Activated T-cell treated with anti-CD3 and anti-CD28 coated beads, Interleukin-2, amount 50 U/mL, for 72 hours (primary cell): Measurements from ENCODE around the gene FCHSD2. TPM values are rescaled to one million over a fixed set of nuclear protein-coding genes. Genes with fewer than 3 reads are reported as not detected.

Experiments used
- ATAC-seq, 2 donors: fragments of 150-1000 bp; cut with Tn5 transposase; replicated peaks in 1 of 2; 2 replicates each; pipeline ENCODE4 v1.10.0; 2021; ENCODE audit warnings: moderate library complexity in 2 of 2, mild to moderate bottlenecking in 1 of 2
- DNase-seq, 2 donors: peaks; one replicate each; pipeline ENCODE4 v3.0.0; 2021 to 2022; ENCODE audit warnings: mixed read lengths in 1 of 2
- H3K27ac Mint-ChIP-seq: one replicate; pipeline ENCODE4 v1.8.0; 2022; ENCODE audit warnings: mild to moderate bottlenecking, moderate library complexity, mixed read lengths
- H3K27me3 Mint-ChIP-seq: one replicate; pipeline ENCODE4 v1.8.0; 2022; ENCODE audit warnings: low read depth, mixed read lengths
- H3K36me3 Mint-ChIP-seq, 2 donors: one replicate each; pipeline ENCODE4 v1.8.0; 2022; ENCODE audit warnings: mixed read lengths in 2 of 2, mild to moderate bottlenecking in 1 of 2; ENCODE audit not compliant: insufficient read depth in 2 of 2
- H3K4me1 Mint-ChIP-seq: one replicate; pipeline ENCODE4 v1.8.0; 2022; ENCODE audit warnings: low read depth, mixed read lengths
- H3K4me3 Mint-ChIP-seq, 2 donors: one replicate each; pipeline ENCODE4 v1.8.0; 2022; ENCODE audit warnings: mild to moderate bottlenecking in 2 of 2, mixed read lengths in 2 of 2, moderate library complexity in 2 of 2
- H3K9me3 Mint-ChIP-seq, 2 donors: one replicate each; pipeline ENCODE4 v1.8.0; 2022; ENCODE audit warnings: mixed read lengths in 2 of 2
- total RNA-seq, 2 donors: library from RNA; stranded (reverse); gene quantifications; one replicate each; pipeline ENCODE4 v1.2.3, GENCODE V29; 2022

The FCHSD2 gene
- total RNA-seq, 2 donors from 2014 or later, result 38.3 to 47.1 TPM

DNA sequence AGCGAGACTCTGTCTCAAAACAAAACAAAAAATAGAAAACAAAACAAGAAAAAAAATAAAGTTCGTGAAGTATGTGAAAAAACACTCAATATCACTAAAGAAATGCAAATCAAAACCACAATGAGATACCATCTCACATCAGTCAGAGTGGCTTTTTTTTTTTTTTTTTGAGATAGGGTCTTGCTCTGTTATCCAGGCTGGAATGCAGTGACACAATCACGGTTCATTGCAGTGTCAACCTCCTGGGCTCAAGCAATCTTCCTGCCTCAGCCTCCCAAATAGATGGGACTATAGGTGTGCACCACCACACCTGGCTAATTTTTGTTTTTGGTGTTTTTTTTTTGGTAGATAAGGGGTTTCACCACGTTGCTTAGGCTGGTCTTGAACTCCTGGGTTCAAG, 290.4 kb downstream of the FCHSD2 start:
- ATAC-seq (no peak), DNase-seq (no peak)
- Mint-ChIP-seq H3K4me1 (no peaks in the 10 kb centered on the region), H3K36me3 (no peaks in the 10 kb centered on the region), H3K9me3 (no peaks in the 10 kb centered on the region), H3K27me3 (no peaks in the 10 kb centered on the region), H3K4me3 (no peak overlapping the region), H3K27ac (no peak overlapping the region)

DNA sequence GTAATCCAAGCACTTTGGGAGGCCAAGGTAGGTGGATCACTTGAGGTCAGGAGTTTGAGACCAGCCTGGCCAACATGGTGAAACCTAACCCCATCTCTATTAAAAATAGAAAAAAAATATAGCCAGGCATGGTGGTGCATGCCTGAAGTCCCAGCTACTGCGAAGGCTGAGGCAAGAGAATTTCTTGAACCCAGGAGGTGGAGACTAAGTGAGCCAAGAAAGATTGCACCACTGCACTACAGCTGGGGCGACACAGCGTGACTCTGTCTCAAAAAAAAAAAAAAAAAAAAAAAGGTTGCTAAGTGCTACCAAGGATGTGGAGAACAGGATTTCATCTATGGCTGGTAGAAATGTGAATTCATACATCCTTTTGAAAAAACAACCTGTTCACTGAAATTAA, 291.3 kb downstream of the FCHSD2 start:
- Mint-ChIP-seq H3K27me3 (no peaks in the 10 kb centered on the region), H3K4me3 (no peak overlapping the region), H3K36me3 (no peaks in the 10 kb centered on the region), H3K9me3 (no peaks in the 10 kb centered on the region), H3K27ac (no peak overlapping the region), H3K4me1 (no peaks in the 10 kb centered on the region)
- DNase-seq (no peak), ATAC-seq (no peak)

DNA sequence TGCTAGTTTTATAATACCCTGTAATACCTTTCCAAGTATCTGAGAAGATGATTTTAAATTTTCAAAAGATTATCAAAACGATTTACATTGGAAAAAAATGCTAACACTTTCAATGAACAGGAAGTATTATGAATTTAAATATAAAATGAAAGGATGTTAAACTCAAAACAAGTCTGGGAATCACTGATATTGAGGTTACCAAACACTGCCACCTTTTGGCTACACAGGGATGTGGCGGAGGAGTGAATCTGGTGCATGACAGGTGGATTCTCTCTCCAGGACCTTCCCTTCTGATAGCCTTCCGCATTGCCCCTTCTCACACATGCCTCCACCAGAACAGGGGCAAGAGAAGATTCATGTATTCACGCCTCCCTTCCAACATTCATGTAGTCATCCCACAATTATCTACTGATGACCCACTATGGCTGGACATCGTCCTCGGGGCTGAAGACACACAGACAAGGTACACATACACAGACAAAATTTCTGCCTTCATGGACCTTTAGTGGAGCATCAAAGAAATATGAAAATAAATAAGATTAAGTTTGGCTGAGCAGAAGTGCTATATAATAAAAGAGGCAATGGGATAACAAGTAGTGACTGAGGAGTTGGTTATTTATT, 293.2 kb downstream of the FCHSD2 start:
- no peaks in the 10 kb centered on the region for H3K36me3 Mint-ChIP-seq
- DNase-seq, result peak in 1 of 2 donors; percentile 29
- ATAC-seq, result no peak
- no peaks in the 10 kb centered on the region for H3K9me3 Mint-ChIP-seq
- H3K4me1 Mint-ChIP-seq, result no peaks in the 10 kb centered on the region
- no peaks in the 10 kb centered on the region for H3K27me3 Mint-ChIP-seq
- no peak overlapping the region for H3K4me3 Mint-ChIP-seq
- no peak overlapping the region for H3K27ac Mint-ChIP-seq

DNA sequence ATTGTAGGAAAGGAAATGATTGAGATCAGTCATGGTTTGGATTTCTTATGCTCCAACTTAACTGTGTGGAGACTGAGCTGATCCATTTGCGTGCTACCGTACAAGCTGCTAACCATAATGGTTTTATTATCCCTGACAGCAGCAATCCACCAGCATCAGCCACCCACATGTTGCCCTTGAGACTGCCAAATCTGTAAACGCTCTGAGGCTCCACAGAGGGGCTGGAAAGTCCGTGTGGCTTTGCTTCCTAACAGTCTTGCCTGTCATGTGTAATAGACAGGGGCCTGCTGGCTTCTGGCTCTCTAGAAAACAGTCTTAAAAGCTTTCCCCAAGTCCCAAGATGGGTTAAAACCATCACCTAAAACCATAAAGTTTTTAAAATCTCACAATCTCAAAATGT, 297.8 kb downstream of the FCHSD2 start:
- H3K9me3 Mint-ChIP-seq, result no peaks in the 10 kb centered on the region
- H3K36me3 Mint-ChIP-seq, result peaks cover 0 to under 1% of the 10 kb centered on the region in 2 donors
- no peak overlapping the region for H3K4me3 Mint-ChIP-seq
- H3K4me1 Mint-ChIP-seq, result no peaks in the 10 kb centered on the region
- no peaks in the 10 kb centered on the region for H3K27me3 Mint-ChIP-seq
- ATAC-seq (no peak), DNase-seq (no peak)
- H3K27ac Mint-ChIP-seq, result no peak overlapping the region

DNA sequence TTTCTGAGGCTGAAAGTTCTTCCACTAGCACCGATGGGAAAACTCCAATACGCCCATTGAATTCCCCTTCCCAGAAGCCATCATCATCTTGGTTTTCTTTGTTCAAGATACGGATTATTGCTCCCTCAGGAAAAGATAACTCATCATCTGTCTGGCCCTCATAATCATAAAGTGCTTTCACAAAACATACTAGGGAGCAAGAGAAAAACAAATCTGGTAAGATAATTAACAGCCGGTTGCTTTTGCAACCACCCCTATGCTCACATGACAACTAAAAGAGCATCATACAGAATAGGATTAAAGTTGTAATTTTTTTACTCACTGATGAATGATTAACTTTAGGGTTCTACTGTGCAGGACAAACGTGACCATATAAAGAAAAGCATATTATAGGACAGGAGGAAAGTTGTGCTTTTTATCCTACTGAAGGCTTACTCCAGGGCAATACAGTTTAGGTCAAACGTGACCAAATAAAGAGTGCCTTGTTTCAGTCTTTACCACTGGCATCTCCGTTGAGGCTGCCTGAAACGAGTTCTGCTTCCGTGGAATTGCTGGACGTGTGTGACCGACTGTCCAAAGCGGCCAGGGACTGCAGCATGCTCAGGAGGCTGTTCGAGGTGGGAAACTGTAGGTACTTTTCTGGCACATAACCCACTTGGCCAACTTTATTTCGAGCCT, 299.3 kb downstream of the FCHSD2 start:
- Mint-ChIP-seq H3K36me3 (peaks cover 0 to 2% of the 10 kb centered on the region in 2 donors), H3K4me3 (no peak overlapping the region), H3K27ac (no peak overlapping the region), H3K9me3 (no peaks in the 10 kb centered on the region), H3K27me3 (no peaks in the 10 kb centered on the region), H3K4me1 (no peaks in the 10 kb centered on the region)
- no peak for ATAC-seq
- no peak for DNase-seq

DNA sequence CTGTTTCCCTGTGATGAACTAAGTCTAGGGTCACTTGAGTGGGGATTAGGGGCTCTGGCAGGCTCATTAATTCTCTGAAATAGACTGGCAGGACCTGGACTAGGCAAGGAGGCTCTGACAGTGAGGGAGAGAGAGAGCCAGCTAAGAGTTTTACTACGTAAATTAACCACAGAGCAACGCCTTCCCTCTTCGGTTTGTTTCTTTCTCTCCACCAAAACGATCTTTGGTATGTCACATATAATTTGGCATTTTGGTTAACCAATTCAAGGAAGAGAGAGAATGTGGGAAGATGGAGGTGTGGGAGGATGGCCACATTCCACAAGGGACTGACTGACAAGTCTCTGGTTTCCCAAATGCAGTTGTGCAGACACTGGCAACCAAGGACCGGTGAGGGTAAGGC, 300.0 kb downstream of the FCHSD2 start:
- Mint-ChIP-seq H3K9me3 (no peaks in the 10 kb centered on the region), H3K4me3 (no peak overlapping the region), H3K4me1 (no peaks in the 10 kb centered on the region), H3K27me3 (no peaks in the 10 kb centered on the region), H3K36me3 (peaks cover 0 to 2% of the 10 kb centered on the region in 2 donors), H3K27ac (no peak overlapping the region)
- ATAC-seq (no peak), DNase-seq (no peak)

DNA sequence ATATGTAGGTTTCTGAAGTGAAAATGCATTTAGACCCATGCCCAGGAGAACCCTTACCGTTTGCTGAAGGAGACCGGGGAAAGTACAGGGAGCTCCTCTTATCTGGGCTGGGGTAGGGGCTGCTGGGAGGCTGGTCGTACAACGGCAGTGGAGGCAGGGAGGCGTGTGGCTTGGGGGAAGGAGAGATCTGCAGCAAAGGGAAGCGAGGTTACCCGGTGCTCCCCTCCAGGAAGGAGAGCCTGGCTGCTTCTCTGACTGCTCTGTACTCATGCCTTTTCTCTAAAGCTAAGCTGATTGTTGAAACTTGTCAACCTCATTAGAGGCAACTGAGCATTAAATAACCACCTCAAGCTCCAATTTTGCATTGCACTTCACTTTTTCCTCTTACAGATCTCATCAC, 300.7 kb downstream of the FCHSD2 start:
- Mint-ChIP-seq H3K36me3 (peaks cover 0 to 2% of the 10 kb centered on the region in 2 donors), H3K27ac (no peak overlapping the region), H3K27me3 (no peaks in the 10 kb centered on the region), H3K9me3 (no peaks in the 10 kb centered on the region), H3K4me3 (no peak overlapping the region), H3K4me1 (no peaks in the 10 kb centered on the region)
- DNase-seq, result no peak
- no peak for ATAC-seq

DNA sequence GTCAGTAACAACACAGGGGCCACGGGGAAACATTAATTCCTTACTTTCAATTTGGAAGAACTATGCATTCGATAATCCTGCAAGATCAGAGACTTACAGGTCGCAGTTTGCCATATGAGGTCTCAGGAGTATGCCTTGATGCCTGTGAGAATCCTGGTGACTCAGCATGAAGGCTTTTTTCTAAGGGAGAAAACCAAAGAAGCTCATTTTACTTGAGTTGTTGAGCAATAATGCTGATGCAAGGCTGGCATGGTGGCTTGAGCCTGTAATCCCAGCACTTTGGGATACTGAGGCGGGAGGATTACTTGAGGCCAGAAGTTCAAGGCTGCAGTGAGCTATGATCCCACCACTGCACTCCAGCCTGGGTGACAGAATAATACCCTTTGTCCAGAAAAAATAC, 301.3 kb downstream of the FCHSD2 start:
- H3K36me3 Mint-ChIP-seq, result peaks cover 0 to 2% of the 10 kb centered on the region in 2 donors
- H3K9me3 Mint-ChIP-seq, result no peaks in the 10 kb centered on the region
- no peaks in the 10 kb centered on the region for H3K27me3 Mint-ChIP-seq
- no peak overlapping the region for H3K27ac Mint-ChIP-seq
- no peaks in the 10 kb centered on the region for H3K4me1 Mint-ChIP-seq
- no peak overlapping the region for H3K4me3 Mint-ChIP-seq
- ATAC-seq (no peak), DNase-seq (no peak)

DNA sequence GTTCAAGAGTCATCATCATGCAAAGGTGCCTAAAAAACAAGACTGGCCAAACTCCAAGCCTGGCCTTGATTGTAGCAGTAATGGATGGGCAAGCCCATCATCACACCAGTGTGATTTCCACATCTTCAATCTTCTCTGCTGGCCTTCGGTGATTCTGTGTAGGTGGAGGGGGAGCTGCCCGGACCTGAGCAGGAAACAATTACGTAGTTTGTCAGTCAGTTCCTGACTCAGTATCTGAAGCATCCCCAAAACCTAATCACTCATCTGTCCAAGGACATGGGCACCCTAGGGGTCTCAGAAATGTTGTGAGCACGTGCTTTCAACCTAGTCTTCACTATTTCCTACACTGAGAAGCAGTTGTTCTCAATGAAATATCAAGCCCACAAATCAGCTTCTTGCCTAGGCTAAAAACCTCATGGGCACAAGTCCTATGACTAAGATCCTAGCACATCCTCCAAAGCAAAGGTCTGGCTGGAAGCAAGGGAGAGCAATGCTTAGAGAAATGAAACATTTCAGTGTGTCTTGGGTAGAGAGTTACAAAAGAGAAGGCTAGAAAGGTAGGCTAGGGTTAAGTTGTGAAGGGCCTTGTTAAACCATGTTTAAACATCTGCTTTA, 303.3 kb downstream of the FCHSD2 start:
- H3K4me3 Mint-ChIP-seq, result no peak overlapping the region
- H3K27ac Mint-ChIP-seq, result peak overlapping the region; percentile 19
- no peaks in the 10 kb centered on the region for H3K27me3 Mint-ChIP-seq
- H3K36me3 Mint-ChIP-seq, result peaks cover 0 to 2% of the 10 kb centered on the region in 2 donors
- H3K9me3 Mint-ChIP-seq, result no peaks in the 10 kb centered on the region
- peak in 1 of 2 donors; percentile 38 for ATAC-seq
- H3K4me1 Mint-ChIP-seq, result peaks cover 17% of the 10 kb centered on the region
- DNase-seq, result no peak

DNA sequence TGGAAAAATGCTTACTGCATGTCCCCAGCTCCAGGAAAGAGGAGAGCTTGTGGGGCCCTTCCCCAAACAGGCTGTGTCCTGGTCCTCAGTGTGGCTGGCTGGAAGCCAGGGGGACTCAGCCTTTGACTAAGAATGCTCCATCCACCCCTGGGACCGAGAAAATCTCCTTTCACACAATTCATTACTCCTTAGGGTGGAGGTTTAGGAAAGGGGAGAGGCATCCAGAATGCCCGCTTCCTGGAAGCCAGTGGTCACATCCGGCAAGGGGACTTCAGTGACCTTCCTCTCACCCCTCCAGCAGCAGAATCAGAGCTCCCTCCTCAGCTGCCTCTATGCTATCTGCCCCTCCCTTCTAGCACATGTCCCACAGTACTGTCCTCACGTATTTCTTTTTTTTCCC, 306.0 kb downstream of the FCHSD2 start:
- Mint-ChIP-seq H3K36me3 (peaks cover 0 to 2% of the 10 kb centered on the region in 2 donors), H3K4me3 (no peak overlapping the region), H3K4me1 (peaks cover 17% of the 10 kb centered on the region), H3K9me3 (no peaks in the 10 kb centered on the region), H3K27ac (peak overlapping the region; percentile 92), H3K27me3 (no peaks in the 10 kb centered on the region)
- ATAC-seq, result no peak
- DNase-seq, result no peak

DNA sequence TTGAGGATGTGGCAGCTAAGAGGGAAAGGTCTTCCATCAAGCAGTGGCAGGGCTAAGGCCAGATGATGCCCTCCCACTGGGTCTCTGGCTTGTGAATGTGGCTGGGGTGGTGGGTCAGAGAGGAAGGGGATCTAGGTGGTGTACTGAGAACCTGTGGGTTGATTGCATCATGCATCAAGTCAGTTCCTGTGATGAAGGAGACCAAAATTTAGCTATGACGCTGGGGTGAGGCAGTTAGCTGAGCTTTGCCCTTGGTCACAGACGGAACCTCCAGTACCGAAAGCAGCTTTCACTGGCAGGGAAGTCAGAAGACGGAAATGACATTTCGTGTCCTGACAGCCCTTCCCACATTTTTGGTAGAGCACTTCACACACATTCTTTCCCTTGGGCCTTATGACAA, 307.2 kb downstream of the FCHSD2 start:
- no peaks in the 10 kb centered on the region for H3K9me3 Mint-ChIP-seq
- no peaks in the 10 kb centered on the region for H3K27me3 Mint-ChIP-seq
- H3K36me3 Mint-ChIP-seq, result peaks cover 0 to 6% of the 10 kb centered on the region in 2 donors
- peak overlapping the region; percentile 3 to 33 for H3K4me3 Mint-ChIP-seq
- DNase-seq (no peak), ATAC-seq (peak; percentile 42 to 51)
- peaks cover 17% of the 10 kb centered on the region for H3K4me1 Mint-ChIP-seq
- H3K27ac Mint-ChIP-seq, result peak overlapping the region; percentile 92

DNA sequence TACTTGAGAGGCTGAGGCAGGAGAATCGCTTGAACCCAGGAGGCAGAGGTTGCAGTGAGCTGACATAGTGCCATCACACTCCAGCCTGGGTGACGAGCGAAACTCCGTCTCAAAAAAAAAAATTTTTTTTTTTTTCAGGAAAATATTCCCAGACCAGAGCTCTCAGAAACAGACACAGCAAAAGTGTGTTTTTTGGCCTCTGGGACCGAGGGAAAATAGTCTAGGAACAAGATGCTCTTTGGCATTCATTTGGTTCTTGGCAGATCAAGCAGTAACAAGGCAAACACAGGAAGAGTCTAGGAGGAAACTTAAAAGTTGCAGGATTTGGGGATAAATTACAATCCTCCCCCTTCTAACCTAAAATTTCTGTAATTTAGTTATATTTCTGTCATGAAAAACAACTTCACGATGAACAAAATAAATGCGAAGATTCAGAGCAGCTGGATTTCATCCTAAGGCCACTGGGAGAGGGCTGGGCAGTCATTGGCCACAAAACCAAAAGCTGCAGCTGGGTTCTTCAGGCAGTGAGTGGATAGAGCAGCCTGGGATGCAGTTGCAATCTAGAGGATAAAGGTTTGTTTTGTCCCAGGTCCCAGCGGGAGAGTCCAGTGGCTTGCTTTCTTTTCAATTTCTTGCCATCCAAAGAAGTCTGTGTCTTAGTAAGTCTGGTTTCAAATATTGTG, 308.2 kb downstream of the FCHSD2 start:
- DNase-seq (no peak), ATAC-seq (peak in 1 of 2 donors; percentile 4)
- Mint-ChIP-seq H3K36me3 (peaks cover 0 to 4% of the 10 kb centered on the region in 2 donors), H3K27me3 (no peaks in the 10 kb centered on the region), H3K4me1 (peaks cover 17% of the 10 kb centered on the region), H3K9me3 (no peaks in the 10 kb centered on the region), H3K27ac (peak overlapping the region; percentile 92), H3K4me3 (no peak overlapping the region)

DNA sequence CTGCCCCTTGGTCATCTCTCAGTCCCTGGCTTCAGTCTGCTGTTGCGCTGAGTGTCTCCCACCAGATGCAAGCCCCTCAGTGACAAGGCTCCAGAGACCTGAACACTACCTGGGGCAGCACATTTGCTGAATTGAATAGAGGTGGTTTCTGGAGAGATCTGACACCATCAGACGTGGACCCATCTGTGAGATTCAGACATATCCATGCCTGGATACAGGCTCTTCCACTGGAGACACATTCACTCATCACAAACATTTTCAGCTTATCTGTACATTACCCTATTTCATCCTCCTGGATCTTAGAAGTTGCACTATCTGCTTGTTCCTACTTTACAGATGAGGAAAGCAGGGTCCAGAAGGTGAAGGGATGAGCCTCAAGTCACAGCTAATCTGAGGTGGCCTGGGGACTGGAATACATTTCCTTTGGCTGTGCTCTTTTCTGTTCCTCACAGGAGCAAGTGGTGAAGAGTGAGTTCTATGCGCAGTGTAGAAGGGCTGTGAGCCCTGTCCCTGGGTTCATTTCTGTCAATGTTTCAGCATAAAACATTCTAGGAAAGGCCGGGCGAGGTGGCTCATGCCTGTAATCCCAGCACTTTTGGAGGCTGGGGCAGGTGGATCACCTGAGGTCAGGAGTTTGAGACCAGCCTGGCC, 308.9 kb downstream of the FCHSD2 start:
- H3K9me3 Mint-ChIP-seq, result no peaks in the 10 kb centered on the region
- ATAC-seq, result no peak
- no peak for DNase-seq
- H3K36me3 Mint-ChIP-seq, result peaks cover 0 to 4% of the 10 kb centered on the region in 2 donors
- H3K27me3 Mint-ChIP-seq, result no peaks in the 10 kb centered on the region
- H3K4me3 Mint-ChIP-seq, result no peak overlapping the region
- peak overlapping the region; percentile 80 for H3K27ac Mint-ChIP-seq
- peaks cover 19% of the 10 kb centered on the region for H3K4me1 Mint-ChIP-seq
